ENCODE results near the gene TSPAN2.

The TSPAN2 gene

DNA sequence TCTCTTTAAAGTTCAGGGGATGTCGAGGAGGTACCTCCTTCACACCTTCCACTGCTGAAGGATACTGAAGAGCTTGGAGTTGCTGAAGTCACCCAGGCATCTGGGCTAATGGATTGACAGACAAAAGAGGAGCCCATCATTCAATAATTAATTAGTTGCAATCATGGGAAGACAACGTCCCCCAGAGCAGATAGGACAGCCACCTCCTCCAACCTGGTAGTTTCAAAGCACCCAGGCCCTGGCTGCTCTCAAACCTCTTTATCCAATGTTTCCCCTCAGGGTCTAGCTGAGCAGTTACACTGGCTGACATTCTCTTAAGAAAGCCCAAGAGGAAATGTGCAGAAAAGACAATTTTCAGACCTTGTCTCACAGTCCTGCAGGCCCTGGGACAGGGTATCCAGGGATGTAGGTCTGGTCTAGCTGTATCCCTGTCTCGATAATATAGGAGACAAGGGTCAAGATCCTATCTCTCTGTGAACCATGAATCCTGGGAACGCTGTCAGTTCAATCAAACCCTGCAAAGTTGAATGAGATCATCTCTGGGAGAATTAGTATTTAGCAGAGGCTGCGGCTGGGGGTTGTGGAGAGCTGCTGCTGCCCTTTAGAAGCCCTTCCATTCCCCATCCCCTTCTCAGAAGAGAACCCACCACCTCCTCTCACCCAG lies 1.1 kb downstream of the TSPAN2 start:
- no peak for TF ChIP-seq ZFP30 (CRISPR knock-in tag; IDR thresholded peaks at IDR 0.05)
- no peak for TF ChIP-seq CREB5 (CRISPR knock-in tag; IDR thresholded peaks at IDR 0.05; ENCODE audit: low read depth)
- TF ChIP-seq ISL1 (CRISPR knock-in tag; IDR thresholded peaks at IDR 0.05) = no peak
- no peak for TF ChIP-seq ZNF8 (CRISPR knock-in tag; IDR thresholded peaks at IDR 0.05)
- TF ChIP-seq, protein P1, sequence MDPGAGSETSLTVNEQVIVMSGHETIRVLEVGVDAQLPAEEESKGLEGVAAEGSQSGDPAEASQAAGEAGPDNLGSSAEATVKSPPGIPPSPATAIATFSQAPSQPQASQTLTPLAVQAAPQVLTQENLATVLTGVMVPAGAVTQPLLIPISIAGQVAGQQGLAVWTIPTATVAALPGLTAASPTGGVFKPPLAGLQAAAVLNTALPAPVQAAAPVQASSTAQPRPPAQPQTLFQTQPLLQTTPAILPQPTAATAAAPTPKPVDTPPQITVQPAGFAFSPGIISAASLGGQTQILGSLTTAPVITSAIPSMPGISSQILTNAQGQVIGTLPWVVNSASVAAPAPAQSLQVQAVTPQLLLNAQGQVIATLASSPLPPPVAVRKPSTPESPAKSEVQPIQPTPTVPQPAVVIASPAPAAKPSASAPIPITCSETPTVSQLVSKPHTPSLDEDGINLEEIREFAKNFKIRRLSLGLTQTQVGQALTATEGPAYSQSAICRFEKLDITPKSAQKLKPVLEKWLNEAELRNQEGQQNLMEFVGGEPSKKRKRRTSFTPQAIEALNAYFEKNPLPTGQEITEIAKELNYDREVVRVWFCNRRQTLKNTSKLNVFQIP (CRISPR knock-in tag; IDR thresholded peaks at IDR 0.05; ENCODE audit: borderline replicate concordance, low read depth) = no peak
- TF ChIP-seq, protein P2, sequence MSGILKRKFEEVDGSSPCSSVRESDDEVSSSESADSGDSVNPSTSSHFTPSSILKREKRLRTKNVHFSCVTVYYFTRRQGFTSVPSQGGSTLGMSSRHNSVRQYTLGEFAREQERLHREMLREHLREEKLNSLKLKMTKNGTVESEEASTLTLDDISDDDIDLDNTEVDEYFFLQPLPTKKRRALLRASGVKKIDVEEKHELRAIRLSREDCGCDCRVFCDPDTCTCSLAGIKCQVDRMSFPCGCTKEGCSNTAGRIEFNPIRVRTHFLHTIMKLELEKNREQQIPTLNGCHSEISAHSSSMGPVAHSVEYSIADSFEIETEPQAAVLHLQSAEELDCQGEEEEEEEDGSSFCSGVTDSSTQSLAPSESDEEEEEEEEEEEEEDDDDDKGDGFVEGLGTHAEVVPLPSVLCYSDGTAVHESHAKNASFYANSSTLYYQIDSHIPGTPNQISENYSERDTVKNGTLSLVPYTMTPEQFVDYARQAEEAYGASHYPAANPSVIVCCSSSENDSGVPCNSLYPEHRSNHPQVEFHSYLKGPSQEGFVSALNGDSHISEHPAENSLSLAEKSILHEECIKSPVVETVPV (CRISPR knock-in tag; IDR thresholded peaks at IDR 0.05) = no peak
- TF ChIP-seq TOX (CRISPR knock-in tag; IDR thresholded peaks at IDR 0.05; ENCODE audit: borderline replicate concordance) = no peak
- no peak for TF ChIP-seq CSDC2 (CRISPR knock-in tag; IDR thresholded peaks at IDR 0.05)
- TF ChIP-seq GLIS3 (CRISPR knock-in tag; IDR thresholded peaks at IDR 0.05) = no peak
- TF ChIP-seq ZNF70 (CRISPR knock-in tag; IDR thresholded peaks at IDR 0.05) = no peak
- TF ChIP-seq PPARA (CRISPR knock-in tag; IDR thresholded peaks at IDR 0.05; ENCODE audit: borderline replicate concordance) = no peak
- TF ChIP-seq BACH2 (CRISPR knock-in tag; IDR thresholded peaks at IDR 0.05; ENCODE audit: borderline replicate concordance) = no peak
- TF ChIP-seq ZNF565 (CRISPR knock-in tag; conservative IDR thresholded peaks at IDR 0.05; ENCODE audit: low read depth) = no peak
- no peak for TF ChIP-seq TSHZ2 (CRISPR knock-in tag; IDR thresholded peaks at IDR 0.05)
- TF ChIP-seq OSR1 (CRISPR knock-in tag; IDR thresholded peaks at IDR 0.05) = no peak
- no peak for TF ChIP-seq ESRRG (CRISPR knock-in tag; IDR thresholded peaks at IDR 0.05)
- no peak for TF ChIP-seq ZC3H10 (CRISPR knock-in tag; IDR thresholded peaks at IDR 0.05)
- no peak for TF ChIP-seq ZFP3 (CRISPR knock-in tag; IDR thresholded peaks at IDR 0.05)
- ATAC-seq = no peak

GRCh38 chr1:115086176-115086830 lies 3.0 kb downstream of the TSPAN2 start:
- no peak for ATAC-seq
- no peak for TF ChIP-seq TSHZ2 (CRISPR knock-in tag; IDR thresholded peaks at IDR 0.05)
- TF ChIP-seq, protein P1 (CRISPR knock-in tag; IDR thresholded peaks at IDR 0.05; ENCODE audit: borderline replicate concordance, low read depth) = no peak
- no peak for TF ChIP-seq ZFP30 (CRISPR knock-in tag; IDR thresholded peaks at IDR 0.05)
- TF ChIP-seq ZC3H10 (CRISPR knock-in tag; IDR thresholded peaks at IDR 0.05) = no peak
- TF ChIP-seq CSDC2 (CRISPR knock-in tag; IDR thresholded peaks at IDR 0.05) = no peak
- TF ChIP-seq, protein P2 (CRISPR knock-in tag; IDR thresholded peaks at IDR 0.05) = no peak
- no peak for TF ChIP-seq RARB (CRISPR knock-in tag; IDR thresholded peaks at IDR 0.05)
- no peak for TF ChIP-seq ESRRG (CRISPR knock-in tag; IDR thresholded peaks at IDR 0.05)
- TF ChIP-seq SNAI2 (CRISPR knock-in tag; IDR thresholded peaks at IDR 0.05) = no peak
- no peak for TF ChIP-seq CREB5 (CRISPR knock-in tag; IDR thresholded peaks at IDR 0.05; ENCODE audit: low read depth)
- no peak for TF ChIP-seq BACH2 (CRISPR knock-in tag; IDR thresholded peaks at IDR 0.05; ENCODE audit: borderline replicate concordance)
- no peak for TF ChIP-seq GLIS3 (CRISPR knock-in tag; IDR thresholded peaks at IDR 0.05)
- no peak for TF ChIP-seq ZNF565 (CRISPR knock-in tag; conservative IDR thresholded peaks at IDR 0.05; ENCODE audit: low read depth)
- no peak for TF ChIP-seq TOX (CRISPR knock-in tag; IDR thresholded peaks at IDR 0.05; ENCODE audit: borderline replicate concordance)
- no peak for TF ChIP-seq ZFP3 (CRISPR knock-in tag; IDR thresholded peaks at IDR 0.05)
- no peak for TF ChIP-seq ZNF8 (CRISPR knock-in tag; IDR thresholded peaks at IDR 0.05)
- no peak for TF ChIP-seq TCF4 (CRISPR knock-in tag; IDR thresholded peaks at IDR 0.05; ENCODE audit: borderline replicate concordance)
